GOT3 (cell line): ENCODE data around the gene COASY.

Source experiments
- DNase-seq: peaks from one replicate; lab custom pipeline; 2025; ENCODE audit warnings: mixed read lengths; lab: John Stamatoyannopoulos, UW

Gene COASY

DNA sequence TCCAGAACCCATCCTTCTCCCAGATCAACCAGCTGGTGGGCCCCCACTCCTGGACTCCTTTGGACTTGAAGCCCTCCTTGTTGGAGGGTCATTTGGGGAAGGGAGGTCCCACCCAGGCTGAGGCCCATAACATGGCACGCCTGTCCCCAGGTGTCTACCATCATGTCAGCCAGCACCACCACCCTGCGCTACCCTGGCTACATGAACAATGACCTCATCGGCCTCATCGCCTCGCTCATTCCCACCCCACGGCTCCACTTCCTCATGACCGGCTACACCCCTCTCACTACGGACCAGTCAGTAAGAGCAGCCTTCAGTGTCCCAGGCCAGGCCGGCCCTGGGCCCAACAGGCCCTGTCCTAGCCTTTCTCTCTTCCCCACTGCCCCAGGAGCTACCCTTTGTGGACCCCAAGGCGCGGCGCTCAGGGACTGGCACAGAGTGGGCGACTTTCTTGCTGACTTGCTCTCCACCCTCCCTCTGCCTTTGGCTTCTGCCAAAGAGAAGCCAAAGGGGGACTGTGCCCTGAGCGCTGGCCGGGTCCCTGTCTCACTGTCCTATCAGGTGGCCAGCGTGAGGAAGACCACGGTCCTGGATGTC lies 51.8 kb downstream of the COASY start:
- DNase-seq = no peak
